ENCODE data around the gene FAM98B. TPM values are rescaled to one million over a fixed set of nuclear protein-coding genes. Genes with fewer than 3 reads are reported as not detected.

FAM98B gene
- total and polyA plus RNA-seq, 9 of the 15 experiments (the other 6 are each of a cell fraction or from before 2014, with no cell fraction given) = 3.1 to 42.0 (median 9.4) TPM

DNA sequence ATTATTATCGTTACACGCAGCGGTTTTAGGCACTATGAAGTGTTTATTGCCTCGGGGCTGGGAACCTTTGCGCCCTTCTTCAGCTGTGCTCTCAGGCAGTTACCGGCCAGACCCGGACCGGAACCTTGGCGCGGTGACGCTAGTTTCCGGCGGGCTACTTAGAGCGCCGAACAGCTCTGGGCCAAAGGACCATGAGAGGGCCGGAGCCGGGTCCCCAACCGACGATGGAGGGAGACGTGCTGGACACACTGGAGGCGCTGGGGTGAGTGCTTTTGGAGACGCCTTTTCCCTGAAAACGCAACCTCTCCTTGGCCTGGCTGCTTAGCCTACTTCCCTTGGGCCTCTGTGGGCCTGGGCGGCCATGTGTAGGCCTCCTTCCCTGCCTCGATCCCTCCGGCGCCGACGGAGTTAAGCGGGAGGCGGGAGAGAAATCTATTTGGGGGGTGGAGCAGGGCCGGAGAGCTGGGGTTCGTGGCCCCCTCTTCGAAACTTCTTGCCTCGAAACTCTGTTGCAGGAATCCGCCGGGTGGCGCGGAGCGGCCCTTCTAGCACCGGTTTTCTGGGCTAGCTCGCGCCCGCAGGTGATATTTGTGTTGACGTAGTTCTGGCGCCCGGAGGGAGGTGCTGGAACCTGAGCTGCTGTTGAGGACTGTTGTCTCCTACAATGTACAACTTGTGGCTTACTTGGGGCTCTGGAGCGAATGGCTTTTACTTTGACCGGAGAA is at the start of gene FAM98B (continued):
- TF ChIP-seq, protein P1, sequence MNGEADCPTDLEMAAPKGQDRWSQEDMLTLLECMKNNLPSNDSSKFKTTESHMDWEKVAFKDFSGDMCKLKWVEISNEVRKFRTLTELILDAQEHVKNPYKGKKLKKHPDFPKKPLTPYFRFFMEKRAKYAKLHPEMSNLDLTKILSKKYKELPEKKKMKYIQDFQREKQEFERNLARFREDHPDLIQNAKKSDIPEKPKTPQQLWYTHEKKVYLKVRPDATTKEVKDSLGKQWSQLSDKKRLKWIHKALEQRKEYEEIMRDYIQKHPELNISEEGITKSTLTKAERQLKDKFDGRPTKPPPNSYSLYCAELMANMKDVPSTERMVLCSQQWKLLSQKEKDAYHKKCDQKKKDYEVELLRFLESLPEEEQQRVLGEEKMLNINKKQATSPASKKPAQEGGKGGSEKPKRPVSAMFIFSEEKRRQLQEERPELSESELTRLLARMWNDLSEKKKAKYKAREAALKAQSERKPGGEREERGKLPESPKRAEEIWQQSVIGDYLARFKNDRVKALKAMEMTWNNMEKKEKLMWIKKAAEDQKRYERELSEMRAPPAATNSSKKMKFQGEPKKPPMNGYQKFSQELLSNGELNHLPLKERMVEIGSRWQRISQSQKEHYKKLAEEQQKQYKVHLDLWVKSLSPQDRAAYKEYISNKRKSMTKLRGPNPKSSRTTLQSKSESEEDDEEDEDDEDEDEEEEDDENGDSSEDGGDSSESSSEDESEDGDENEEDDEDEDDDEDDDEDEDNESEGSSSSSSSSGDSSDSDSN (IDR thresholded peaks at IDR 0.05; ENCODE audit: borderline replicate concordance in 1 of 2, low read depth in 2 of 2, low read length in 2 of 2) = no peak; a peak in 1 of 4 replicates
- TF ChIP-seq, protein P2, sequence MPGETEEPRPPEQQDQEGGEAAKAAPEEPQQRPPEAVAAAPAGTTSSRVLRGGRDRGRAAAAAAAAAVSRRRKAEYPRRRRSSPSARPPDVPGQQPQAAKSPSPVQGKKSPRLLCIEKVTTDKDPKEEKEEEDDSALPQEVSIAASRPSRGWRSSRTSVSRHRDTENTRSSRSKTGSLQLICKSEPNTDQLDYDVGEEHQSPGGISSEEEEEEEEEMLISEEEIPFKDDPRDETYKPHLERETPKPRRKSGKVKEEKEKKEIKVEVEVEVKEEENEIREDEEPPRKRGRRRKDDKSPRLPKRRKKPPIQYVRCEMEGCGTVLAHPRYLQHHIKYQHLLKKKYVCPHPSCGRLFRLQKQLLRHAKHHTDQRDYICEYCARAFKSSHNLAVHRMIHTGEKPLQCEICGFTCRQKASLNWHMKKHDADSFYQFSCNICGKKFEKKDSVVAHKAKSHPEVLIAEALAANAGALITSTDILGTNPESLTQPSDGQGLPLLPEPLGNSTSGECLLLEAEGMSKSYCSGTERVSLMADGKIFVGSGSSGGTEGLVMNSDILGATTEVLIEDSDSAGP (CRISPR knock-in tag; IDR thresholded peaks at IDR 0.05) = no peak
- TF ChIP-seq, protein P3, sequence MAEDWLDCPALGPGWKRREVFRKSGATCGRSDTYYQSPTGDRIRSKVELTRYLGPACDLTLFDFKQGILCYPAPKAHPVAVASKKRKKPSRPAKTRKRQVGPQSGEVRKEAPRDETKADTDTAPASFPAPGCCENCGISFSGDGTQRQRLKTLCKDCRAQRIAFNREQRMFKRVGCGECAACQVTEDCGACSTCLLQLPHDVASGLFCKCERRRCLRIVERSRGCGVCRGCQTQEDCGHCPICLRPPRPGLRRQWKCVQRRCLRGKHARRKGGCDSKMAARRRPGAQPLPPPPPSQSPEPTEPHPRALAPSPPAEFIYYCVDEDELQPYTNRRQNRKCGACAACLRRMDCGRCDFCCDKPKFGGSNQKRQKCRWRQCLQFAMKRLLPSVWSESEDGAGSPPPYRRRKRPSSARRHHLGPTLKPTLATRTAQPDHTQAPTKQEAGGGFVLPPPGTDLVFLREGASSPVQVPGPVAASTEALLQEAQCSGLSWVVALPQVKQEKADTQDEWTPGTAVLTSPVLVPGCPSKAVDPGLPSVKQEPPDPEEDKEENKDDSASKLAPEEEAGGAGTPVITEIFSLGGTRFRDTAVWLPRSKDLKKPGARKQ (CRISPR knock-in tag; IDR thresholded peaks at IDR 0.05) = no peak
- no peak for TF ChIP-seq ELF1 (tag; IDR thresholded peaks at IDR 0.05)
- no peak for TF ChIP-seq MTF1 (CRISPR knock-in tag; IDR thresholded peaks at IDR 0.05; ENCODE audit: borderline replicate concordance)
- peak; percentile 70 for TF ChIP-seq SAP30 (IDR thresholded peaks at IDR 0.05; ENCODE audit: borderline replicate concordance, insufficient read depth, low read depth, low read length, poor library complexity, severe bottlenecking)
- TF ChIP-seq, protein P4, sequence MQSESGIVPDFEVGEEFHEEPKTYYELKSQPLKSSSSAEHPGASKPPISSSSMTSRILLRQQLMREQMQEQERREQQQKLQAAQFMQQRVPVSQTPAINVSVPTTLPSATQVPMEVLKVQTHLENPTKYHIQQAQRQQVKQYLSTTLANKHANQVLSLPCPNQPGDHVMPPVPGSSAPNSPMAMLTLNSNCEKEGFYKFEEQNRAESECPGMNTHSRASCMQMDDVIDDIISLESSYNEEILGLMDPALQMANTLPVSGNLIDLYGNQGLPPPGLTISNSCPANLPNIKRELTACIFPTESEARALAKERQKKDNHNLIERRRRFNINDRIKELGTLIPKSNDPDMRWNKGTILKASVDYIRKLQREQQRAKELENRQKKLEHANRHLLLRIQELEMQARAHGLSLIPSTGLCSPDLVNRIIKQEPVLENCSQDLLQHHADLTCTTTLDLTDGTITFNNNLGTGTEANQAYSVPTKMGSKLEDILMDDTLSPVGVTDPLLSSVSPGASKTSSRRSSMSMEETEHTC (IDR thresholded peaks at IDR 0.05) = no peak
- peak; percentile 69; the same call in 1 of the 2 replicates for TF ChIP-seq SP1 (CRISPR knock-in tag; IDR thresholded peaks at IDR 0.05)
- TF ChIP-seq DIDO1 (tag; IDR thresholded peaks at IDR 0.05; ENCODE audit: low read depth) = peak; percentile 95
- no peak for TF ChIP-seq MCM2 (IDR thresholded peaks at IDR 0.05; ENCODE audit: low read depth)
- TF ChIP-seq TEAD1 (CRISPR knock-in tag; IDR thresholded peaks at IDR 0.05) = peak; percentile 51 to 60; a peak in 2 of 4 replicates
- no peak for TF ChIP-seq BDP1 (IDR thresholded peaks at IDR 0.05; ENCODE audit: insufficient read depth, insufficient read length)
- peak in 1 of 2 experiments; percentile 46; a peak in 1 of 4 replicates for TF ChIP-seq ZMIZ1 (IDR thresholded peaks at IDR 0.05; ENCODE audit: low read depth in 2 of 2, low read length in 2 of 2)
- TF ChIP-seq ZC3H11A (IDR thresholded peaks at IDR 0.05; ENCODE audit: low read depth, low read length) = peak; percentile 92; the same call in 1 of the 2 replicates
- no peak for TF ChIP-seq SRSF3 (IDR thresholded peaks at IDR 0.05; ENCODE audit: insufficient read depth, low read length)
